Measurements from ENCODE around the gene MTX2. TPM values are rescaled to one million over a fixed set of nuclear protein-coding genes. Genes with fewer than 3 reads are reported as not detected.

Gene MTX2
- total RNA-seq (2014; rRNA removed; shearing (Covaris generic)), result 45.1 and 59.6 TPM in 2 replicates

DNA sequence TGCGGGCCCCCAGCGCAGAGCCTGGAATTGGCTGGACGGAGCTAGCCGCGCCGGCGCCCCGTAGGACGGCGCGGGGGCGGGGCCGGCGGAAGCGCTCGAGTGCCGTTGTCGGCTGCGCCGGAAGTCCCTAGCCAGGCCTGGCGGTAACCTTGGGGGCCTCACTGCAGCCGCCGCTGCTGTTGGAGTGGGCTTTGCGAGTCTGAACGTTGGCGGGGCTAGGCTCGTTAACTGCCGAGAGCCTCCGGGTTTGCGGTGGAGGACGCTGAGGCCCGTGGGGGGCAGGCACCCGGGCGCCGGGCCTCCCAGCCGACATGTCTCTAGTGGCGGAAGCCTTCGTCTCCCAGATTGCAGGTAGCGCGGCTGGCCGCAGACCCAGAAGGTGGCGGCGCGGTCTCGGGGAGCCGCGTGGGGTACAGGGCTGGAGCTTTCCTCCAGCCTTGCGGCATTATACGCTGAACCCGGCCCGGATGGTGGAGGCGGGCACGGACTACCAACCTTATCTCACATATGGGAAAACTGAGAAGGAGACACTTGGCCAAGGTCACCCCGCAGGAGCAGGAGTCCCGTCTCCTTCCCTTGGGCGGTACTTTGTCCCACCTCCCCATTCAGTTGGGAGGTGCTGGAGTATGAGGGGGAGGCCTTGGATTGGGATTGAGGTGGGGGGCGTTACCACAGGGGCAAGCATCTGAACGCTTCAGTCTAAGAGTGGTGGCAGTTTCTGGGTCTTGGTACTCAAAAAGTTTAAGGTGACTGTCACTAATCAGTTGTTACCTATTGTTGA is at the start of gene MTX2:
TSS of gene MTX2 (plus strand) at position 124 of the 781 bp plus-strand sequence. CDS start at position 312, 188 bp downstream.
- Histone ChIP-seq H3K27me3 (ENCODE audit: control insufficient read depth, insufficient read depth, low read length) (no peaks in the 10 kb centered on the region), H3K36me3 (replicated peaks; ENCODE audit: control insufficient read depth, insufficient read depth, low read length) (no peaks in the 10 kb centered on the region), H3K4me3 (ENCODE audit: insufficient read depth, low read depth, low read length) (peak within 1 kb of the TSS; percentile 84)
- DNase-seq, result peak; percentile 87

DNA sequence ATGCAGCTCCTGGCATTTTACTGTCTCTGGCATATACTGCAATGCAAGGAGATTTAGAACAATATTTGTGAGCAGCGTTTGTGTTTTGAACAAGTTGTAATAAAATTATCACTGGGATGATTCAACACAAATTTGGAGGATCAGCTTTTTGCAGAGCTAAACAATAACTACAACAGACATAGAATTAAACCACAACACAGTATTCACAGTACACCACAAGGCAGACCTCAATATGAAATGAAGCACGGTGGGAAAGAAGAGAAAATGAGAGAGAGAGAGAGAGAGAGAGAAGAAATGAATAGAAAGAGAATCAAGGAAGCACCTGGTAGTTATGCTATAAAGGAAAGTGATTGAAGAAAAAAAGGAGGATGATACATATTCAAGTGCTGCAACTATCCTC is 41.4 kb upstream of the MTX2 start:
- Histone ChIP-seq H3K27me3 (ENCODE audit: control insufficient read depth, insufficient read depth, low read length) (no peaks in the 10 kb centered on the region), H3K4me3 (ENCODE audit: insufficient read depth, low read depth, low read length) (no peak overlapping the region), H3K36me3 (replicated peaks; ENCODE audit: control insufficient read depth, insufficient read depth, low read length) (no peaks in the 10 kb centered on the region)
- no peak for DNase-seq

DNA sequence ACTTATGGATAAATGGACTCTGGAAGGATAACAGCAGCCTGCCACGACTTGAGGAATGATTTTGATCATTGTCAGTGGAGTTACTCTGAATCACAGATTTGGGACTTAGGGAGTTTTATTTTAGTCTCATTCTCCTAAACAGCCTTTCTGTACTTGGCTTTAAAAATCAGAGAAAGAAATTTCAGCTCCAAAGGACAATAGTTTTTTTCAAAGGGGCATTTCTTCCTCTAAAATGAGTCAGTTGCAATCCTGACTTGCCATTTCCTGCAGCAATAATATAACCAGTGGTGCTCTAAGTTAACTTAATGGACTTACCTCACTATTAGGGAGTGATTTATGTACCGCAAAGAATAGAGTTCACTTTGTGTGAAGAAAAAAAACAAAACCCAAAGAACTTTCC is 35.1 kb upstream of the MTX2 start:
- no peak for DNase-seq
- Histone ChIP-seq H3K4me3 (ENCODE audit: insufficient read depth, low read depth, low read length) (no peak overlapping the region), H3K27me3 (ENCODE audit: control insufficient read depth, insufficient read depth, low read length) (no peaks in the 10 kb centered on the region), H3K36me3 (replicated peaks; ENCODE audit: control insufficient read depth, insufficient read depth, low read length) (no peaks in the 10 kb centered on the region)

DNA sequence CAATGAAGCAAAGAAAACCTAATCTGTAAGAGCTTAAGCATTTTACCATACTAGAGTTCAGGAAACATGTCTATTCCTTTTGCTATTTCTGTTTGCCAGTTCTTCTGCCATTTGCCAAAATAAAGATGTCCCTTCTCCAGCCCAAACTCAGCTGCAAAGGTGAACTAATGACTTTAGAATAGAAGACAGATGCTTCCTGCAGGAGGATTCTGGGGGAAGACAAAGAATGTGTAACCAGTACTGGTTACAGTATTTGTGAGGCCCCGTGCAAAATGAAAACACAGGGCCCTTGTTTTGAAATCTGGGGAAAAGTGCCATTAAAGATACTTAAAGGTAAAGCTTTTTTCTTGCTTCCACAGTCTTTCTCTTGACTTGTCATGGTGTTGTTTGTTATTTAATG is 34.3 kb upstream of the MTX2 start:
- Histone ChIP-seq H3K4me3 (ENCODE audit: insufficient read depth, low read depth, low read length) (no peak overlapping the region), H3K36me3 (replicated peaks; ENCODE audit: control insufficient read depth, insufficient read depth, low read length) (no peaks in the 10 kb centered on the region), H3K27me3 (ENCODE audit: control insufficient read depth, insufficient read depth, low read length) (no peaks in the 10 kb centered on the region)
- DNase-seq, result no peak

DNA sequence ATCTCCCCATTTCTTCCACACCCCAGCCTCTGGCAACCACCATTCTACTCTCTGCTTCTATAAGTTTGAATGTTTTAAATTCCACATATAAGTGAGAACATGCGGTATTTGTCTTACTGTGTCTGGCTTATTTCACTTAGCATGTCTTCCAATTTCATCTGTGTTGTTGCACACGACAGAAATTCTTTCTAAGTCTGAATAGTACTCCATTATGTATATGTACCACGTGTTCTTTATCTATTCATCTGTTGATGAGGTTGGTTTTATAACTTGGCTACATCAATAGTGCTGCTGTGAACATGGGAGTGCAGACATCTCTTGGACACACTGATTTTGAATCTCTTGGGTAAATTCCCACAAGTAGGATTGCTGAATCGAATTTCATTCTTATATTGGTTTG is 31.8 kb upstream of the MTX2 start:
- no peak for DNase-seq
- H3K36me3 ChIP-seq (replicated peaks; ENCODE audit: control insufficient read depth, insufficient read depth, low read length), result no peaks in the 10 kb centered on the region
- no peaks in the 10 kb centered on the region for H3K27me3 ChIP-seq (ENCODE audit: control insufficient read depth, insufficient read depth, low read length)
- H3K4me3 ChIP-seq (ENCODE audit: insufficient read depth, low read depth, low read length), result no peak overlapping the region

DNA sequence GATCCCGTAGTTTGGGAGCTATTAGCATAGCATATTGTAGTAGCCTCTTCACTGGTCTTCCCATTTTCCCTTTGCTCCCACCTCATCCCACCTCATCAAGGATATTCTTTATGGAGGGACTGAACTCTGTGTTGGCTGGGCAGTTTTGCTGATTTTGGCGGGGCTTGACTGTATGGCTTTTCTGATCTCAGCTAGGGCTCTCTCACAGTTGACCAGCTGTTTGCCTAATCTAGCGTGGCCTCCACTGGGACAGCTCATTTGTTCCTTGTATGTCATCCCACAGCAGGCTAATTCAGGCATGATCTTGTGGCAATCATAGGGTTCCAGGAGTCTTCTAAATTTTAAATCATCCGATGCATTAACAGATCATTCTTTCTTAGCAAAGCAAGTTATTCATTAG is 30.2 kb upstream of the MTX2 start:
- no peaks in the 10 kb centered on the region for H3K27me3 ChIP-seq (ENCODE audit: control insufficient read depth, insufficient read depth, low read length)

DNA sequence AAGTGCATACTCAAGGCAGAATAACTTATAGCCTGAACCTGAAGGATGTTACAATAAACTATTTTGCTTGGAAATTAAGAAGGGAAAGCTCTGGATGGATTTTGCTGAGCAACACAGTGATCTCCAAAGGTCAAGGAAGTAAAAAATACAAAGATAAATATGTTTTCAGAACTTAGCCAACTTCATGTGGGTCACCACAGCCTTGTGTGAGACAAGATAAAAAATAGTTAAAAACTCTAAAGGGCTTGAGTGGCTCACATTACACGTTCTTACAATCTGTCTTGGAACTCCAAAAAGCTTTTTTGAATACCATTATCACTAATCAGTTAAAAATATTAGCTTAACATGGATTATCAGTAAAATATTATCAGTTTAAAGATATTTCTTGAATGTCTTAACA is 28.9 kb upstream of the MTX2 start:
- H3K27me3 ChIP-seq (ENCODE audit: control insufficient read depth, insufficient read depth, low read length), result no peaks in the 10 kb centered on the region
- no peaks in the 10 kb centered on the region for H3K36me3 ChIP-seq (replicated peaks; ENCODE audit: control insufficient read depth, insufficient read depth, low read length)
- no peak for DNase-seq
- H3K4me3 ChIP-seq (ENCODE audit: insufficient read depth, low read depth, low read length), result no peak overlapping the region

More for the DNA sequence above, 30.2 kb upstream of the MTX2 start:
- no peak overlapping the region for H3K4me3 ChIP-seq (ENCODE audit: insufficient read depth, low read depth, low read length)
- H3K36me3 ChIP-seq (replicated peaks; ENCODE audit: control insufficient read depth, insufficient read depth, low read length), result no peaks in the 10 kb centered on the region
- DNase-seq, result no peak

DNA sequence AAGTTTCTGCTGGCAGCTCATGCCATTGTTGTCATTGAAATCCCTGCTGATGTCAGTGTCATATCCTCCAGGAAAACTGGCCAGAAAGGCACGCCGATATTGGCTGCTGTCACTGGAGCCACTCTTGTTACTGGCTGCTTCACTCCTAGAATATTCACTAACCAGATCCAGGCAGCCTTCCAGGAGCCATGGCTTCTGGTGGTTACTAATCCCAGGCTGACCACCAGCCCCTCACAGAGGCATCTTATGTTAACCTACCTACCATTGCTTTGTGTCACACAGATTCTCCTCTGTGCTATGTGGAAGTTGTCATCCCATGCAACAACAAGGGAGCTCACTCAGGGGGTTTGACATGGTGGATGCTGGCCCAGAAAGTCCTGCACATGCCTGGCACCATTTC is 27.0 kb upstream of the MTX2 start:
- no peak for DNase-seq
- H3K4me3 ChIP-seq (ENCODE audit: insufficient read depth, low read depth, low read length), result no peak overlapping the region
- no peaks in the 10 kb centered on the region for H3K27me3 ChIP-seq (ENCODE audit: control insufficient read depth, insufficient read depth, low read length)
- no peaks in the 10 kb centered on the region for H3K36me3 ChIP-seq (replicated peaks; ENCODE audit: control insufficient read depth, insufficient read depth, low read length)

DNA sequence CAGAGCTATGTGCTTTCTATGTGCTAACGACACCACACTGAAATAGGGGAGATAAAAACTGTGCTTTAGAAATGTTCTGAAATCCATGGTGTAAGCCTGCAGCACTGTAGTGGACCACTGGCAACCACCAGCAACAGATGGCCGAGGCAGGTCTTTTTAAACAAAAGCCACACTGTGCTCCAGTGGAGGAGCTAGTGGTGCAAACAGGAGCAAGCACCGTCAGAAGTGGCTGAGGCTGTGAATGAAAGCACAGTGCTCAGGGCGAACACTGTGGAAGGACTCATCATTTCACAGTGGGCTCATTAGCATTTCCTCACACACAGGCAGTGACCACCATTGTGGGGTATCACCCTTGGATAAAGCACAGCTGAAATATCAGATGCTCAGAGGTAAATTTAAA is 22.9 kb upstream of the MTX2 start:
- Histone ChIP-seq H3K4me3 (ENCODE audit: insufficient read depth, low read depth, low read length) (no peak overlapping the region), H3K36me3 (replicated peaks; ENCODE audit: control insufficient read depth, insufficient read depth, low read length) (no peaks in the 10 kb centered on the region), H3K27me3 (ENCODE audit: control insufficient read depth, insufficient read depth, low read length) (no peaks in the 10 kb centered on the region)
- DNase-seq, result no peak

DNA sequence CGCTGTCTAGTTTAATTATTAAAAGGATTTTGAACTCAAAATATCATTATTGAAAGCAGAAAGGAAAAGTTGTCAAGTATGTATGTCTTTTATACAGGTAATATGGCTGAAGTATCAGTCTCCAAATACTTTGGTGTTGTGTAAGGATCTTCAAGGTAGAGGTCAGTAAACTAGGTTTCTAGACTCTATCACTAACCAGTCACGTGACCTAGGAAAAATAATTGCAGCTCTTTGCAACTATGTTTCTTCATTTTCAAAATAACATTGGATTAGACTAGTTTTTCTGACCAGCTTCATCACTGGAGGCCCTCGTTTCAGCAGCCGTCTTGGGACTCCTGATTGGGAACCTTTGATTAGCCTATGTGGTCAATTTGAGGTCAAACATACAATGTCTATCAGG is 21.4 kb upstream of the MTX2 start:
- Histone ChIP-seq H3K4me3 (ENCODE audit: insufficient read depth, low read depth, low read length) (no peak overlapping the region), H3K27me3 (ENCODE audit: control insufficient read depth, insufficient read depth, low read length) (no peaks in the 10 kb centered on the region), H3K36me3 (replicated peaks; ENCODE audit: control insufficient read depth, insufficient read depth, low read length) (no peaks in the 10 kb centered on the region)
- DNase-seq, result no peak

DNA sequence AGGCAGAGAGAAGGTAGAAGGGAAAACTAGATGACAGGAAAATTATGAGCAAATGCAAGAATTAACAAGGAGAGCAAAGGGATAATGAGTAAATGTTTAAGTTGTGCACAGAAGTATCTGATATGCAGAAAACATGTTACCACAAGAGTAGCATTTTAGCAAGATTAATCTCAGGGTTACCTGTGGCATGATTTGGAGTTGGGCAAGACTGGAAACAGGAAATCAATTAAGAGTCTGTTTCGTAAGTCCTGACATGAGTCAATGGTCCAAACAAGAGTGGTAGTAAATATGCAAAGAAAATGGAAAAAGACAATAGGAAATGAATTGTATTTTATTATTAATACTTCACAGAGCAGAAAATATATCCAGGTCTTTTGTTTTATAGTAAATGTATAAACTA is 17.3 kb upstream of the MTX2 start:
- no peak overlapping the region for H3K4me3 ChIP-seq (ENCODE audit: insufficient read depth, low read depth, low read length)
- H3K36me3 ChIP-seq (replicated peaks; ENCODE audit: control insufficient read depth, insufficient read depth, low read length), result no peaks in the 10 kb centered on the region
- no peak for DNase-seq
- H3K27me3 ChIP-seq (ENCODE audit: control insufficient read depth, insufficient read depth, low read length), result no peaks in the 10 kb centered on the region

DNA sequence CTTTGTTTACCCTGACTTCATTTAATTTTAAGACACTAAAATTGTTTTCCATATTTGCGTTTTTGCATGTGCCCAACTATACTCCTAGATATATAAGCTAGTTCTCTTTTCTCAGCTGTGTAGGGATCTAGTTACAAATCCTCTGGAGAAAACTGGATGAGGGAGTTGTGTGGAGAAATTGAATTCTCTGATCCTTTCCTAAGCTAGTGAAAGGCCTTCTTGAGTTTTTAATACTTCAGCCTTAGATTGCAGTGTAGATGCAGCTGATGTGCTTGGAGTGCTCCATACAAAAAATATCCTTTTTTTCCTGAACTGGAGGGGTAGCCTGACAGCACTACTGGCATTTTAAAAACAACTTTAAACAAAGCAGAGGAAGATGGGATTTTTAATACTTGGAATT is 8.6 kb upstream of the MTX2 start:
- no peaks in the 10 kb centered on the region for H3K27me3 ChIP-seq (ENCODE audit: control insufficient read depth, insufficient read depth, low read length)
- no peak for DNase-seq
- H3K36me3 ChIP-seq (replicated peaks; ENCODE audit: control insufficient read depth, insufficient read depth, low read length), result no peaks in the 10 kb centered on the region
- H3K4me3 ChIP-seq (ENCODE audit: insufficient read depth, low read depth, low read length), result no peak overlapping the region

DNA sequence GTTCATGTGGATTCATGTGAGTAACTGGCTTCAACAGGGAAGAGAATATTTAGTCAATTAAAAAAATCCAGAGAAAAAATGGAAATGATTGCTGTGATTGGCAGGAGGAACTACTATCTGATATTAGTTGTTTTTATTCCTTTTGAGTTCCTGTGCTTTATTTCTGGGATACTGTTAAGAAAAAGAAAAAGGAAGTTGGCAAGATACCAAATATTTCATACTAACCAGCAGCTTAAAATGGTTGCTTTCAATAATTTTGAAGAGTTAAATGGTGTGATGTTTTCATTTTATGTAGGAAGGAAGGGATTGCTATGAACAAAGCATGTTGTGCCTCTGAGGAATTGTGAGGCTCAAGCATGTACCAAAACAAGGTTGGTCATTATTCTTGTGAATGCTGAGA is 8.1 kb upstream of the MTX2 start:
- DNase-seq, result no peak
- H3K27me3 ChIP-seq (ENCODE audit: control insufficient read depth, insufficient read depth, low read length), result no peaks in the 10 kb centered on the region
- H3K4me3 ChIP-seq (ENCODE audit: insufficient read depth, low read depth, low read length), result no peak overlapping the region
- H3K36me3 ChIP-seq (replicated peaks; ENCODE audit: control insufficient read depth, insufficient read depth, low read length), result no peaks in the 10 kb centered on the region

DNA sequence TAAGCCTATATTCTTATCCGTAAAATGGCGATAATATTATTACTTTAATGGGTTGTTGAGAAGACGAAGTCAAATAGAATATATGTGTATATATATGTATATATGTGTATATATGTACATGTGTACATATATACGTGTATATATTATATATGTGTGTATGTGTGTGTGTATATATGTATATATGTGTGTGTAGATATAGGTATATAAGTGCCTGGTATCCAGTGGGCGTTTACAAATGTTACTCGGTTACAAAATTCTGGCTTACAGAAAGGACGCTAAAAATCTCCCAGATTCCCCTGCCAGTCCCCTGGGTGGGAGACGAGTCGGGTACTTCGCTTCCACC is 295 bp upstream of the MTX2 start:
- Histone ChIP-seq H3K4me3 (ENCODE audit: insufficient read depth, low read depth, low read length) (peak overlapping the region; percentile 84), H3K36me3 (replicated peaks; ENCODE audit: control insufficient read depth, insufficient read depth, low read length) (no peaks in the 10 kb centered on the region), H3K27me3 (ENCODE audit: control insufficient read depth, insufficient read depth, low read length) (no peaks in the 10 kb centered on the region)
- DNase-seq, result no peak

DNA sequence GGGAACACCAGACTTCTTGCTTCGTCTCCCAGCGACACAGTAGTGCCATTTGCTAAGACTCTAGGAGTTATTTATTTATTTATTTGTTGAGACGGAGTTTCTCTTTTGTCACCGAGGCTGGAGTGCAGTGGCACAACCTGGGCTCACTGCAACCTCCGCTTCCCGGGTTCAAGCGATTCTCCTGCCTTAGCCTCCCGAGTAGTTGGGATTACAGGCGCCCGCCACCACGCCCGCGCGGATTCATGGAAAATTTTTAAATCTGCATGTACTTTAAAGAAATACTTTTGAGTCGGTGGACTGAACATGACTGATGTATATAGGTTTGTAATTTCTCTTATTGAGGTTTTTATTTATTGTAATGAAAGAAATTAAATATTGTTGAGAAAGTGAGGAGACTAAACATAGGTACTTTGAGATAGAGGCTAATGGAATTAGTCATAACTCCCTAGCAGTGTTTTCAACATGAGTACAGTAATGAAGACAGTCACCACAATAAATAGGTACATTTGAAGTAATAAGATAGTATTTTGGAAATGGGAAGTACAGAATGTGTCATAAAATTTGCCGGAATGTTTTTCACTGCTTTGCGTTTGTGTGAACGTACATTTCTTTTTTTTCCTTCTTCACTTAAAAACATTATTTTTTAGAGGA is 983 bp downstream of the MTX2 start:
- H3K36me3 ChIP-seq (replicated peaks; ENCODE audit: control insufficient read depth, insufficient read depth, low read length), result no peaks in the 10 kb centered on the region
- H3K4me3 ChIP-seq (ENCODE audit: insufficient read depth, low read depth, low read length), result peak overlapping the region; percentile 84
- H3K27me3 ChIP-seq (ENCODE audit: control insufficient read depth, insufficient read depth, low read length), result no peaks in the 10 kb centered on the region
- DNase-seq, result no peak
